K562 treated with DMSO at 1 percent for 24 hours (cell line): ENCODE measurements around the gene OTUD3. TPM values are rescaled to one million over a fixed set of nuclear protein-coding genes. Genes with fewer than 3 reads are reported as not detected.

Source experiments
- total RNA-seq: library from RNA; unstranded; fragments of 300-600 nt; gene quantifications from 2 replicates; pipeline ENCODE4 v1.2.3, GENCODE V29; 2022; ENCODE audit warnings: low read depth; ENCODE audit not compliant: insufficient read depth

The OTUD3 gene, protein sequence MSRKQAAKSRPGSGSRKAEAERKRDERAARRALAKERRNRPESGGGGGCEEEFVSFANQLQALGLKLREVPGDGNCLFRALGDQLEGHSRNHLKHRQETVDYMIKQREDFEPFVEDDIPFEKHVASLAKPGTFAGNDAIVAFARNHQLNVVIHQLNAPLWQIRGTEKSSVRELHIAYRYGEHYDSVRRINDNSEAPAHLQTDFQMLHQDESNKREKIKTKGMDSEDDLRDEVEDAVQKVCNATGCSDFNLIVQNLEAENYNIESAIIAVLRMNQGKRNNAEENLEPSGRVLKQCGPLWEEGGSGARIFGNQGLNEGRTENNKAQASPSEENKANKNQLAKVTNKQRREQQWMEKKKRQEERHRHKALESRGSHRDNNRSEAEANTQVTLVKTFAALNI
- total RNA-seq: 2.6 and 3.5 TPM in 2 replicates

GRCh38 chr1:19882111-19883071 is at the start of gene OTUD3:
Gene OTUD3, plus strand, starts transcription at chr1:19882395. Its CDS starts 119 bp downstream, at chr1:19882514.

DNA sequence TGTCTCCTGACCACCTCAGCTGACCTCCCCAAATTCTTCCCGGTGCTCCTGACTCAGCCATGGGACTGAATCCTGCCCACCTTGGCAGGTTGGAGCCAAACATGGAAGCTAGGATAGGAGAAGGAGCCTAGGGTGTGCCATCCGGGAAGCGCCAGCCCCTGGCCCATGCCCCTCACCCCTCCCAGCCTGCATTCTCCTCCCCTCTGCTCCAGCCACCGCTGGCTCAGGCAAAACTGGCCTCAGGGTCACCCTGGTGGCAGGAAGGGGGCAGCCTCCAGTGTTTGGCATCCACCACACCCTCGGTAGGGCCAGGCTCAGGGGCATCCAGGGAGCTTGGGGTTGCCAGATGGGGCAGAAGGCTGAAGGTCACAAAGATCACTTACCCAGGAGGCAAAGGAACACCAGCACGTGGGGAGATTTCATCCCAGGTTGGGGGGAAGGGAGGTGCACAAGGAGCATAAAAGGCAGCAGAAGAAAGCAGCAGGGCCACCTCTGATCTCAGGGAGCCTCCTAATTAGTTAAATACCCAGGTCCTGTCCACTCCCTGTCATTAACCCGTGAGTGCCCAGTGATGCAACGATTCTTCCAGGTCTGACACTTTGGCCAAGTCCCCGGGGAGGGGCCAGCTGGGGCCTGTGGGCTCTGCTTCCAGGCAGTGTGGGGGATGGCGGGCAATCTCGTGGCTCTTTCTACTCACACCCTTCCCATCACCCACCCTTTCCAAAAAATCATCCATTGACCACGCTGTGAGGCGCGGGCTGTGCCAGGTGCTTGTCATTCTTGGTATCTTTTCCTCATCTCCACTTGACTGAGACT is 41.1 kb downstream of the OTUD3 start, which contains the start of gene PLA2G2E:
PLA2G2E (minus strand) TSS at position 481 of the 816 bp plus-strand sequence; CDS start at position 423, 58 bp downstream.

Other genes with a start within 250 kb of the OTUD3 start
- 1.3 and 1.4 TPM in 2 replicates for gene NBL1, start 238.1 kb upstream of the OTUD3 start, total RNA-seq
- not detected in 2 replicates for gene HTR6, start 217.5 kb upstream of the OTUD3 start, total RNA-seq
- gene TMCO4, start 82.5 kb upstream of the OTUD3 start, total RNA-seq: 5.2 and 5.4 TPM in 2 replicates
- not detected in 2 replicates for gene RNF186, start 67.1 kb upstream of the OTUD3 start, total RNA-seq
- not detected in 2 replicates for gene PLA2G2E, start 41.2 kb downstream of the OTUD3 start, total RNA-seq
- not detected in 2 replicates for gene PLA2G2A, start 97.2 kb downstream of the OTUD3 start, total RNA-seq
- gene PLA2G5, start 187.8 kb downstream of the OTUD3 start, total RNA-seq: not detected in 2 replicates
- 0.13 TPM in 1 of 2 replicates, not detected in the other for gene PLA2G2D, start 237.1 kb downstream of the OTUD3 start, total RNA-seq